HuH-7 (cell line): ENCODE data around the gene USP12.
"Not testable (repeated sequence)": the region's sequence is repeated elsewhere in the genome, so short reads cannot be mapped to it uniquely, and the experiment has no call there.

Source experiments
- DNase-seq: peaks from one replicate; pipeline ENCODE4 v3.0.0; 2011; ENCODE audit warnings: low spot score

The USP12 gene, protein sequence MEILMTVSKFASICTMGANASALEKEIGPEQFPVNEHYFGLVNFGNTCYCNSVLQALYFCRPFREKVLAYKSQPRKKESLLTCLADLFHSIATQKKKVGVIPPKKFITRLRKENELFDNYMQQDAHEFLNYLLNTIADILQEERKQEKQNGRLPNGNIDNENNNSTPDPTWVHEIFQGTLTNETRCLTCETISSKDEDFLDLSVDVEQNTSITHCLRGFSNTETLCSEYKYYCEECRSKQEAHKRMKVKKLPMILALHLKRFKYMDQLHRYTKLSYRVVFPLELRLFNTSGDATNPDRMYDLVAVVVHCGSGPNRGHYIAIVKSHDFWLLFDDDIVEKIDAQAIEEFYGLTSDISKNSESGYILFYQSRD

DNA sequence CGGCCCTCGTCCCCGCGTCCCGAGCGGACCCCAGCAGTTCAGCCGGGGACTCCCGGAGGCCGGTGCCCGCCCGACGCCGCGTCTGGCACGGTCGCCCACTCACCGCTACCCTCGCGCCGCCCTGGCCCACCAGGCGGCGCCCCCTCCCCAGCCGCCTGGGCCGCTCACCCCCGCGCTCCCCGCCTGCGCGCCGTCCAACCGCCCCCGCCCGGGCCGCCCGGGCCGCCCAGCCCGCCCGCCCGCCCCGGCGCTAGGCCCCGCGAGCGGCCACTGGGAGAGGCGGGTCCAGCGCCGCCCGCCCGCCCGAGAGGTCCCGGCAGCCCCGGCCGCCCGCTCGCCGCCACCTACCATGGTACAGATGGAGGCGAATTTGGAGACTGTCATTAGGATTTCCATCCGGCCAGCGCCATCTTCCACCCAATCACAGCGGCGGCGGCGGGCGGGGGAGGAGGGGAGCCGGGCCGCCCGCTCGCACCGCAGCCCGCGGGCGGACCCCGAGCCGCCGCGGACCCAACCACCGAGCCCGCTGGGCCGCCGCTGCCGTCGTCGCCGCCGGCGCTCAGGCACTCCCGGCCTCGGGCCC is at the start of gene USP12:
Gene USP12 (minus strand): TSS at position 568 of the 583 bp plus-strand sequence. CDS start 172 bp downstream, at position 396.
- no peak for DNase-seq

DNA sequence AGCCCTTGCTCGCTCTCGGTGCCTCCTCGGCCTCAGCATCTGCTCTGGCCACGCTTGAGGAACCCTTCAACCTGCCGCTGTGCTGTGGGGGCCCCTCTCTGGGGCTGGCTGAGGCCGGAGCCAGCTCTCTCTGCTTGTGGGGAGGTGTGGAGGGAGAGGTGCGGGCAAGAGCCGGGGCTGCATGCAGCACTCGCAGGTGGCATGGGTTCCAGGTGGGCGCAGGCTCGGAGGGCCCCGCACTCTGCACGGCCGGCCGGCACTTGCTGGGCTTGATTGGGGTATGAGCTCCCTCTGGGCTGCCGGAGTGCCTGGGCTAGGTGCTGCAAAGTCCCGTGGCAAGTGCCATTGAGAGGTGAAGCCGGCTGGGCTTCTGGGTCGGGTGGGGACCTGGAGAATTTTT is 48.0 kb upstream of the USP12 start:
- DNase-seq, result no peak

GRCh38 chr13:27218861-27219260 is 47.2 kb upstream of the USP12 start:
- DNase-seq, result not testable (repeated sequence)

- DNase-seq, result not testable (repeated sequence)
These were observed 46.2 kb upstream of the USP12 start for GRCh38 chr13:27217791-27218190.

DNA sequence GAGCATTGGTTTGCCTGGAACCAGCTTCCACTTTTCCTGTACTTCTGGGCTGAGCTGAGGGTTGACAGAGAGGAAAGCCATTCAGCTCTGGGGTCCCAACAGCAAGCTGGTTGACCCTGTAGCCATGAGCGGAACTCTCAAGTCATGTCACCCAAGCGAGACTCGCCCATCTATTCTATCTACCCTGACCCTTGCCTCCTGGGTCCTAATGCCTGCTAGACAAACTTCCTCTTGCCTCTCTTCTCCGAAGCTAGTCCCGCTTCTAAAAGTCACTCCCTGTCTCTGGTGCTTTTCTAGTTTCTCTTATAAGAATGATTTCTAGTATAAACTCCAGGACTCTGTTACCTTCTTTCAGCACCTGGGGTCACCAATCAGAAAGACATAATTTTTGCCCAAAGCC is 41.8 kb upstream of the USP12 start:
- not testable (repeated sequence) for DNase-seq

- DNase-seq, result no peak
These were observed 40.3 kb upstream of the USP12 start for GRCh38 chr13:27211771-27212364.

DNA sequence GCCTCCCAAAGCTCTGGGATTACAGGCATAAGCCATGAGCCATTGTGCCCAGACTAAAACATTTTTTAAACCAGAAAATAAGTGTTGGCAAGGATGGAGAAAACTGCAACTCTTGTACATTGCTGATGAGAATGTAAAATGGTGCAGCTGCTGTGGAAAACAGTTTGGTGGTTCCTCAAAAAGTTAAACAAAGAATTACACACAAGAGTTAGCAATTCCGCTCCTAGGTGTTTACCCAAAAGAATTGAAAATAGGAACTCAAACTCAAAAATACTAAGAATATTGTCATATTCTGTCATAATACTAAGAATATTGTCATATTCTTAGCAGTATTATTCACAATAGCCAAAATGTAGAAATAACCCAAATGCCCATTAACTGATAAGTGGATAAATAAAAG is 39.7 kb upstream of the USP12 start:
- no peak for DNase-seq

GRCh38 chr13:27208514-27208913 is 36.9 kb upstream of the USP12 start:
- DNase-seq, result no peak

- DNase-seq, result no peak
These were observed 32.2 kb upstream of the USP12 start for GRCh38 chr13:27203854-27204253.

- DNase-seq, result no peak
These were observed 31.6 kb upstream of the USP12 start for GRCh38 chr13:27203186-27203585.

- no peak for DNase-seq
These were observed 30.1 kb upstream of the USP12 start for GRCh38 chr13:27201661-27202060.

DNA sequence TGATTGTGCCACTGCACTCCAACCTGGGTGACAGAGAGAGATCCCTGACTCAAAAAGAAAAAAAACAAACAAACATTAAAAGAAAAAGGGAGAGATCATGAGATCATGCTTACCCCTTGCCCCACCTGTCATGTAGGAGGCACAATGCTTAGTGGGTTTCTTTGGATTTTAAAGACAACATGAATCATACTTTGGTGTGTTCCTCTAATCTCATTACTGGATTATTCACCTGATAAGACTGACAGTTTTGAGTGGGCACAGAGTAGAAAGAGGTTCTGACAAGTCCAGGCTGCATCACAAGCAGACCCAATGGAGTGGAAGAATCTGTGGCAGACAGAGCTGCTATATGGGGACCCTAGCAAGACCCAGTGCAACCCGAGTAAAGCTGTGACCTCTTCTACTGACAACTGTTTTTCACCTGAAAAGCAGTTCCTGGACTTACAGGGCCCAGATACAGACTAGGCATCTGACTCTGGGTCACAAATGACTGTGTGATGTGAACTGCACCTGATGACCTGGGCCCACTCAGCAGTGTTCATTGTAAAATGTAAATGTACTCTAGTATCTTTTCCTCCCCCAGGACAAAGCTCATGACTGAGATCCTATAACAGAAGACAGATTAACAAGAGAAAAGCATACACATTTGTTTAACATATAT is 28.9 kb upstream of the USP12 start:
- DNase-seq, result no peak

DNA sequence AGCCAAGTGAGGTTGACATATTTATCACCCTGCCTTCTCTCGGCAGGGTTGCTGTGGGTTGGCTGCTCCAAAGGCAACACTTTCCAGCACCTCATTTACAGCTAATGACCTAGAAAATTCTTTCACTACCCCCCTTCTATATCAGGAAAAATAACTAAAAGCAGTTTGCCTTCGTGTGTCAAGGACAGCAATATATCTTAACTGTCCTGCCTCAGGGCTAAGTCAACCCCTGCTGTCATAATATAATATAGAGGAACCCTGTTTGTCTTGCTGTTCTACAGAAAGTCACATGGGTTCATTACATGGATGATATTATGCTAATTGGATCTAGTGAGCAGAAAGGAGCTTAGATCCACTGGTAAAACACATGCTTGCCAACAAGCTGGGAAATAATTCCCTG is 28.1 kb upstream of the USP12 start:
- no peak for DNase-seq

DNA sequence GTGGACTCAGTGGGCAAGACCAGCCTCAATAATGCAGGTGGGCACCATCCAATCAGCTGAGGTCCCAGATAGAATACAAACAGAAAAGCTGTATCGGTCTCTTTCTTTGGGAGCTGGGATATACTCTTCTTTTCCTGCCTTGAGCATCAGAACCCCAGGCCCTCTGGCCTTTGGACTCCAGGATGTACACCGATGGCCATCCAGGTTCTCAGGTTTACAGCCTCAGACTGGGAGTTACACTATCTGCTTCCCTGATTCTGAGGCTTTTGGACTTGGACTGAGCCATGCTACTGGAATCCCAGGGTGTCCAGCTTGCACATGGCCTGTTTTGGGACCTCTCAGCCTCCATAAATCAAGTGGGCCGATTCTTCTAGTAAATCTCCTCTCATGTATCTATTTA is 27.6 kb upstream of the USP12 start:
- DNase-seq, result no peak

GRCh38 chr13:27194895-27195764 is 23.5 kb upstream of the USP12 start:
- DNase-seq, result no peak

DNA sequence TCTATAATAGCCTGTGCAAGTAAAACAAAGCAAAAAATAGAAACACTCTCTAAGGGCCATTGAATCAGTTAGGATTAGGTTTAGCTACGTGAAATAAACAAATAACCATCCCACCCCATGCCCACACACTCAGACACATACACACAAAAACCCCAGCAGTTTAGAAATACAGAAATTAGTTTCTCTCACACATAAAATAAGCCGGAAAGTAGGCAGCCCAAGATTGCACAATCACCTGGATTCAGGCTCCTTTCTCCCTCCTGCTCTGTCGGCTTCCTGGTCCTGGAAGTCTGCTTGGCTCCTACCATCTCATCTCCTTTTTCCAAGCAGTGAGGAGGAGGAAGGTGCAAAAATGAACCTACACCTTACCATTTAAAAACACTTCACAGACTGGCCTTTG is 22.6 kb upstream of the USP12 start:
- no peak for DNase-seq

- DNase-seq, result no peak
These were observed 21.9 kb upstream of the USP12 start for GRCh38 chr13:27193496-27193895.

GRCh38 chr13:27192973-27193372 is 21.4 kb upstream of the USP12 start:
- DNase-seq, result no peak

GRCh38 chr13:27192367-27192766 is 20.8 kb upstream of the USP12 start:
- DNase-seq, result not testable (repeated sequence)

GRCh38 chr13:27189192-27189591 is 17.6 kb upstream of the USP12 start:
- no peak for DNase-seq

- no peak for DNase-seq
These were observed 16.6 kb upstream of the USP12 start for GRCh38 chr13:27188239-27188638.

DNA sequence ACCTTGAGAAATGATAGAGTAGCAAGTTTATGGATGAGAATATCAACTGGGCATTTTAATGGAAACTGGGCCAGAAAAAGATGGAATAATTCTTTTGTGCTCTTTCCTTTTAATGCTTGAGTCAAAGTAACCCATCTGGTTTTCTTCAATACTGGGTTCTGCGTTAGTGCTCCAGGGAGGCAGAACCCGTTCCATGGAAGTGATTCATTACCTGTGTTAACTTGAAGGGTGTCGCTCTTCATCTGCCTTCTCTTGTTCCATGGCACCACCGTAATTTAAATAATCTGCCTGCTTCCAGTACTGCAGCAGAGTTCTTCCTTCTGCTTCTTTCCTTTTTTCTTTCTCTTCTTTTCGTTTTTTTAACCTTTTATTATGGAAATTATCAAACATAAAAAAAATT is 14.7 kb upstream of the USP12 start:
- DNase-seq, result no peak
